HG03045 (cell line): Measurements from ENCODE around the gene NOL3.

ENCODE experiments used
- ATAC-seq: cut with Tn5 transposase; IDR thresholded peaks from one replicate; pipeline ENCODE4 v1.9.1; 2021; ENCODE audit warnings: mild to moderate bottlenecking, moderate library complexity; ENCODE audit not compliant: unreplicated experiment

Gene NOL3

DNA sequence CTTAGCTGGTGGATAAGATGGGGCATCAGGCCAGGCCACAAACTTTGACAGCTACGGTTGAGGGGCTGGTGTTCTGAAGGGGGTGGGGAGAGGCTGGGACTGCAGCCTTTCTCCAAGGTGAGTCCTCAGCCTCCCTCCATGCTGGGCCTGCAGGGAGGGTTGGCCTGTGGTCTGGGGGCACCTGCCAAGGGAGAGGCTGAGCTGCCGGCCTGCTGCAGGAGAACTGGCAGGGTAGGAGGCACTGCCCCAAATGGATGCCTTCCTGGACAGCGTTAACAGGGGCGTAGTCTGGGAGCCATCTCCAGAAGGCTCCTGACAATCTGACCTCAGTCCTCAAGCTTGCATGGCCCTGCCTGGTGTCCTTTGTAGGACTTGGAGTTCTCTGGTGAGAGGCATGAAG lies 33.7 kb downstream of the NOL3 start:
- ATAC-seq = no peak

DNA sequence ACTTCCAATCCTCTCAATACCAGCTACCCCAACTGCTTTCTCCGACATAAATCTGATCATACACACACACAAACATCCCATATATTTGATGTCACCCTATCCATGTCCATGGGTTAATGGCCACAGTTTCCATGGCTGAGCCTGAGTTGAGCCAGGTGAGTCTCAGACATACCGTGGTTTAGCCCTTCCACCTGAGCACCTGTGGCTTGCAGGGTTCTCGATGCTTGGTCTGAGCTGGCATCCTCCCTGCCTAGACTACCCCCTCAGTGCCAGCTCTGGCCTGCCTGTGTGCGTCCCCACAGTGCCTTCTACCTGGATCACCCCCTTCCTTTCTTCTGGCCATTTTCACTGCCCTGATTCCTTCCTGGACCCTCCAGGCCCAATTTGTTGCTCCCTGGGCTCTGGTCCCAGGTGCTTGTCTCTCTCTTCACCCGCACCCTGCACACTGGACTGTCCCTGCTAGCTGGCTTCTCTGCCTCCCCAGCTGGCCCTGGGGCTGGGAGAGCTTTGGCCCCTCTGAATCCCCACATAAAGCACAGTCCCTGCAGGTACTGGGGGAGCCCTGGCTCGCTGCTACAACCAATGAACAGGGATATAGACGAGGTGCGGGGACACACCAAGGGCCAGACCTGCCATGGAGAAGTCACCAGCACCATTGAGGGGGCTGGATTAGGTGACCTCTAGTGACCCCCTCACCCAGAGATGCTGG lies 35.9 kb downstream of the NOL3 start:
- no peak for ATAC-seq

DNA sequence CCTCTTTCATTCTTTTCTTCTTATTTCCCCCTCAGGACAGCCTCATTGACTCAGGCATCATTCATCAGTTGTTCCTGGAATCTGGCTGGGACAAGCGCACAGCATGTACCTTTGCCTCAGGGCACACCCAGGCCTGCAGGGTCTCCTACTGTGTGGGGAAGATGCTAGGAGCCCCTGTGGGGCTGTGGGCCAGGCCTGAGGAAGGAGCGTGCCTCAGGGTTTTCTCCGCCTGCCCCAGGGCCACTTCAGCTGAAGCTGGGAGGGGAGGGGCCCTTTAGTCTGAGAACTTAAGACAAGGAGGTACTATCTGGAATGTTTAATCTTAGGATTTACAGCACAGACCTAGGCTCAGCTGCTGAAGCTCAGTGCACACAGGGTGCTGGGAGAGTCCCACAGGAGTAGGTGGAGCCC lies 36.5 kb downstream of the NOL3 start:
- ATAC-seq = no peak

DNA sequence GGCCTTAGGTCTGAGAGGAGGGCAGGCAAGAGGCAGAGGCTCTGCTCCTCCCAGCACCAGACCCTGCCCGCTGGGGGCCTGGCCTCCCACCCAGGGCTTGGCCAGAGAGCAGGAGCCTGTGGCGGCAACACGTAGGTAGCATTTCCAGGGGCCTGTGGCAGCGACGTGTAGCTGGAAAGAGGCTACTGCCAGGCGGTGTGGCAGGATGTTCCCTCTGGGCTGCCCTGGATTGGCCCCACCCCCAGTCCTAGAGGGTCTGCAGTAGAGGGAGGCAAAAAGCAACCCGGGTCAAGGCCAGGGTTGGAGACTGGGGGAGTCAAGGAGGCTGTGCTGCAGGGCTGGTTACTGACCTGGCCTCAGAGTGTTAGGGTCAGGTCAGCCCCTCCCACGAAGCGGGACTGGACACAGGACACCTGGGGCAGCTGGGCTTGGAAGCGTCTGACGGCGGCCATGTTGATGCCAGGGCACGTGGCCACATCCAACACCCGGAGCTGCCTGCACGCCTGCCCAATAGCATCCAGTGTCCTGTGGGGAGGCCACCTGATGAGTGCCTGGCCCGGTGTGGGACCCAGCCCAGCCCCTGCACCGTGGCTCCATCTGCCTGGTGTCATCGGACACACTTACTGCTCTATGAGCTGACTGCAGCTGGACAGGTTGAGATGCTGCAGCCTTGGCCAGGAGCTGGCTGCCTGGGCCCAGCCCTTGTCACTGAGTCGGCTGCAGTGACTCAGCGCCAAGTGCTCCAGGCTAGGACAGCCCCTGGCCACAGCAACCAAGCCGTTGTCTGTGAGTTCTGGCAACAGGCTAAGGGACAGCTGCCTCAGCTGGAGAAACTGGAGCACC lies 37.1 kb downstream of the NOL3 start:
- no peak for ATAC-seq

DNA sequence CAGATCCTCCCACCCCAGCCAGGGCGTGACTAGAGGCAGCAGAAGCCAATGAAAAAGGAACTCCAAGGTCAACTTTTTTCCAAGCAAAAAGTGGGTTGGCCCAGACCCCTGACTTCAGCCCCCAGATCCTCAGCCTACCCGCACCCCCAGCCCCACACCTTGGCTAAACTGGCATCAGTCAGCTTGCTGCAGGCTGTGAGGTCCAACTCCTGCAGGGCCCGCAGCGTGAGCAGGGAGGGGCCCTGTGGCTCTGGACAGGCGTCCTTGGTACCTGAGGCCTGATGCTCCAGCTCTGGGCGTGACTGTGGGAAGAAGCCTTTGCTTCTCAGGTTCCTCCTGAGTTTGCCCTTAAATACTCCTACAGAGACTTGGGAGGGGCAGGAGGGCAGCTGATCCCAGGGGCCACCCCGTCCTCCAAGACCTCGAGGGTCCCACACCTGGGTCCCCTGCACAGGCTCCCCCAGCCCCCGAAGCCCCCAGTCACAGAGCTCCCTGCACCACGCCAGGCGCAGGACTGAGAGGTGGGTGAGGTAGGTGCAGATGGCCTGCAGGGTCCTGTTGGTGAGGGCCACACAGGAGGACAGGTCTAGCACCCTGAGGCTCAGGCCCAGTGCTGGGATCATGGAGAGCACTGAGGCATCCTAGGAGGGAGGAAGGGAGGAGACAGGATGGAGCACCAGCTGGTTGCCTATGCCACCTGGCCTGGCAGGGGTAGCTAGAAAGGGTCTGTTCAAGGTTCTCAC lies 38.0 kb downstream of the NOL3 start:
- ATAC-seq = no peak

DNA sequence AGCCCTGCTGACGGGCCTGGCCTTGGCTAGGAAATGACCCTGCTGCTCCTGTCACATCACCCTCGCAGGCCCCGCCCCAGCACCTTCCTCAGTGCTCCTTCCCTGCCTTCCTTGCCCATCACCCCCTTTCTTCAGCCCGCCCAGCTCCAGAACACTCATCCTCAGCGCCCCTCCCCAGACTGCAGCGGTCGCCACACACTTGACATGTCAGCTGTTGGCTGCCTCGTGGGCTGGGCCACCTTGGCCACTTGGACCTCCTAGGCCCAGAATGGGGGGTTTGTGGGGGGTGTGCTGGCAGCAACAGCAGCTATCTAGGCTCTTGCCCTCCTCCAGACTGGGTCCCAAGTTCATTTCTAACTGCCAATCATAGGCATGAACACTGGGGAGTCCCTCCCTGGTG lies 39.2 kb downstream of the NOL3 start:
- ATAC-seq = no peak

DNA sequence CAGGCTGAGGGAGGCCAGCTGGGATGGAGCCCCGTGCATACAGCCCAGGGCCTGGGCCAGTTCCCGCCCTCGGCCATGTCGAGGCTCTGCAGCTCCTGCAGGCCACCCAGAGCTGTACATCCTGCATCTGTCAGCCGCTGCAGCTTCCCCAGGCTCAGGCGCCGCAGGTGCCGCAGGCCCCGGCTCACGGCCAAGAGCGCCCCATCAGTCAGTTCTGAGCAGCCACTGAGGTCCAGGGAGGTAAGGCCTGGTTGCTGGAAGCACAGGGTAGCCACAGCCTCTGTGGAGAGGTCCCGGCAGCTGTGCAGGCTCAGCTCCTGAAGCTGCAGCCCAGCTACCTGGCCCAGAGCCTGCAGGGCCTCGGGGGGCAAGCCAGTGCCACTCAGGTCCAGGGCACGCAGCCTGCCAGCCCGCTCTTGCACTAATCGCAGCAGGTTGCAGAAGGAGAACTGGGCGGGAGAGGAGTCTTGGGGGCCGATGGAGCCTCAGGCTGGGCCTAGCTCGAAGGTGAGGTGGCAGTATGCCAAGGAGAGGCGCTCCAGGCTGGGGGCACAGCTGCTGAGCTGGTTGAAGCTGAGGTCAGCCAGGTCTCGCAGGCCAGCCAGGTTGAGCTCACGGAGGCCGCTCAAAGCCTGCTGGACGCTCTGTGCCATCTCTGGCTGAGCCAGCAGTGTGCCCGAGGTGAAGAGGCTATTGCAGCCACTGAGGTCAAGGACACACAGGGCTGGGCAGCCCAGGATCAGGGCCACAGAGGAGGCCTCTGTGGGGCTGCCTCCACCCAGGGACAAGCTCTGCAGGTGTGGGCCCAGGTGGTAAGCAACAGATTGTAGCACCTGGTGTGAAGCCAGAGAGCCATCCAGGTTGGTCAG lies 40.0 kb downstream of the NOL3 start:
- ATAC-seq = no peak

DNA sequence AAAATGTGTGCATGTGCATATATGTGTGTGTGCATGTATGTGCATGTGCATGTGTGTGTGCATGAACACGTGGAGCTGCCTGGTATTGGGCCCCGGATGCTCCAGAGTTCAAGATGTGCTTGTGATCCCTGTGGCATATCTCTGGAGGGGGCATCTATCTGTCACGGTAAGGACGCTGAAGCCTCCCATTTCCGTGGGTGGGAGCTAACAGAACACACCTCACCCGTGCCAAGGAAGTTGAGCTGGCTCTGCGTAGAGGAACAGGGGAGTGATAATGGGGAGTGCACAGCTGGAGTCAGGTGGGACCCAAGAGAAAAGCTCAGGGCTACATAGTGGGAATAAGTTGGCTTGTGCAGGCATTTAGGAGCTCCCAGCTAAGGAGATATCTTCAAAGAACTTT lies 41.3 kb downstream of the NOL3 start:
- ATAC-seq = no peak

DNA sequence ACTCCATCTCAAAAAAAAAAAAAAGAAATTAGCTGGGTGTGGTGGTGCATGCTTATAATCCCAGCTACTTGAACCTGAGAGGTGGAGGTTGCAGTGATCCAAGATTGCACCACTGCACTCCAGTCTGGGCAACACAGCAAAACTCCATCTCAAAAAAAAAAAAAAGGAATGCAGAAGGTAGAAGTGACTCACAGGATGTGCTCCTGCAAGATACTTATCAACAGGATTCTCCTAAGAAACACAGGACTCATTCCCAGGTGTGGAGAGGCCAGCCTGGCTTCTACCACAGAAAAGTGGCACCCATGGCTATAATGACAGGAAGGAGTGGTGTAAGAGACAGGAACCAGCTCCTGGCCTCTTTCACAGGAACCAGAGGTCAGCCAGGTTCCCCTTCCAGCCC lies 42.4 kb downstream of the NOL3 start:
- ATAC-seq = no peak

DNA sequence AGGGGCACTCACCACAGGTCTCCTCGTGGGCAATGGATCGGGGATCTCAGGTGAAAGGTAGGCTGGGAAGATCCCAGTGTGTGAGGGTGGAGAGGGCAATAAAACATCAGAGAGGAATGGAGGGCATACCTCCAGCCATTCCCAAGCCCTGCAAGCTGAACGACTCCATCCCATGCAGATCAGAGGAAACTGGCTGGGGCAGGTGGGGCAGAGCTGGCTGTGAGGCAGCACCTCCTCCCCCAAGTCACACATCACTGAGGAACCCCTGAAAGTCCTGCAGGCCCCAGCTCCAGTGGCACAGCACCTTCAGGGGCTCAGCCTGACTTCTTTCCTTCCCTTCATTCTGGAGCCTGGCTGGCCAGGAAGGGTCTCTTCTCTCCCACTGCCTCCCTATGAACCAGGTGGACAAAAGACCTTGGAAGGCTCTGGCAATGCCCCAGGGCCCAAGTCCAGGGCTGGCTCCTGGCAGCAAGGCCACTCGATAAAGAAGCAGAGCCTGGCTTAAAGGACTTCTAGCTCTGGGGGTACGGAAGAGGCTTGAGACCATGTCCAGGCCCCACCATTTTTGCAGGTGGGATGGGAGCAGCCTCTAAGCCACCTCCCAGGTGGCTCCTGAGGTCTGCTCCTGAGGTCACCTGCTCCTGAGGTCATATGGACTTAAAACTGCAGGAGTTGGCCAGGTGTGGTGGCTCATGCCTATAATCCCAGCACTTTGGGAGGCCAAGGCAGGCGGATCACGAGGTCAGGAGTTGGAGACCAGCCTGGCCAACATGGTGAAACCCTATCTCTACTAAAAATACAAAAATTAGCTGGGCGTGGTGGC lies 43.1 kb downstream of the NOL3 start:
- no peak for ATAC-seq

DNA sequence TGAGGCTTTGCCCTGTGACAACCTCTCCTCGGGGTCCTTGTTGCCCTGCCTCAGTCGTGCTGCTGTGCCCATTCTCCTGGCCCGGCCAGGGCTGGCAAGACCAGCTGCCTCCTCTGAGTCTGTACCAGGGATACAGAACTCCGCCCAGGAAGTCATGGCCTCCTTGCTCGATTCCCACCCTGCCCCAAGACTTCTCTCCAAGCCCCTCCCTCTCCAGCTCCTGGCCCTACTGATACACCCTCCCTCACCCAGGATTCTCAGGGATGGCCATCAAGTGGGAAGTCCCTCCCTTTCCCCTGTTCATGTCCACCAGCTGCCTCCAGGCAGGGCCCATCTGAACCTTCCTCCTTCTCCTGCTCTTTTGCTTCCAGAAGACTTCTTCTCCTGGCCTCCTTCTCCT lies 45.4 kb downstream of the NOL3 start:
- ATAC-seq = no peak

DNA sequence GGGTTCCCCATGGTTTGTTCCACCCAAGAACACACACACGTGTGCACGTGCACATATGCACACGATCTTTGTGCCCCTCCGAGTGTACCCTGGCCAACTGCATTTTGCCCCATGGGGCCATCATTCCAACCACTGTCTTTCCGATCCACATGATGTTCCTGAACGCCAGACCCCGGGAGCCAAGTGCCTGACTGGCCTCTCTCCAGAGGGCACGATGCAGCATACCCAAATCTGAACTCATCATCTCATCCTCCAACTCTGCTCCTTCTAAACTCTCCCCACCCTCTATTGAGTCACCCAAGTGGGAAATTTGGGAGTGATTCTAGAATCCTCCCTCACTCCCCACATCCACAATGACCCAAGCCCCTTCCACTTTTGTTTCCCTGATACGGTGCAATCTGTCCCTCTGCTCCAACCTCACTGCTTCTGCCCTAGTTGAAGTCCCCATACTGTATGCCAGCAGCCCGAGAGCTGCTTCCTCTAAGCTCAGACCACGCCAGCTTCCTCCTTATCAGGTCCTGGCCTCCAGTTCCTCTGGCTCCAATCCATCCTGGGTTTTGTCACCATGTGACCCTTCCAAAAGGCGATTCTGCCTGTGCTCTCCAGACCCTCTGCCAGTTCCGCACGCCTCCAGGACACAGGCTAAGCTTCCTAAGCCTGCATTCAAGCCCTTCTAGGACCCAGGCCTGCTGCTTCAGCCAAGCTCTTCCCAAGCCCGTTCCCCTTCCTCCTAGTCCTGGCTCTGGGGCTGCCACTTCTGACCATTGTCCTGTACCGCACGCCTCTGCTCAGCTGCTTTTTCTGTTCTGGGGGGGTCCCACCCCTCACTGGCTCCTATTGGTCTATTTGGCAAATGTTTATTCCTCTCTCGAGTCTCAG lies 46.5 kb downstream of the NOL3 start:
- ATAC-seq = no peak

DNA sequence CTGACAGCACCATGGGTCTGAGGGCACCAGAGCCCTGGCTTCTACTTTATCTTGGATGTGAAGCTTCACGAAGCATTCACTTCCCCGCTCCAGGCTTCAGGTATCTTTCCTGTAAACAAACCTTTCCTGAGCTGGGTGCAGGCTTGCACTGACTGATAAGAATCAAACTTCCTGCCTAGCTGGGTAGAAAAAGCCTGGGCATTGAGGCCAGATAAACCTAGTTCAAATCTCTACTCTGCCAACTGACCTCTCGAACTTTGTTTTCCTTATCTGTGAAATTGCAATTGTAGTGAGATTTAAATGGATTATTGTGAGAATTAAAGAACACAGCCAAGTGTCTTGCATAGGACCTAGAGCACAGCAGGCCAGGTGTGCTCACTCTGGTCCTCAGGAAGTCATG lies 53.7 kb downstream of the NOL3 start:
- ATAC-seq = no peak
